GM21576 (cell line): ENCODE results near the gene DEAF1.
"Not testable (repeated sequence)": the region's sequence is repeated elsewhere in the genome, so short reads cannot be mapped to it uniquely, and the experiment has no call there.

Experiments used
- ATAC-seq: cut with Tn5 transposase; IDR thresholded peaks from one replicate; pipeline ENCODE4 v1.9.1; 2021; ENCODE audit warnings: mild to moderate bottlenecking, moderate library complexity; ENCODE audit not compliant: unreplicated experiment

Gene DEAF1

DNA sequence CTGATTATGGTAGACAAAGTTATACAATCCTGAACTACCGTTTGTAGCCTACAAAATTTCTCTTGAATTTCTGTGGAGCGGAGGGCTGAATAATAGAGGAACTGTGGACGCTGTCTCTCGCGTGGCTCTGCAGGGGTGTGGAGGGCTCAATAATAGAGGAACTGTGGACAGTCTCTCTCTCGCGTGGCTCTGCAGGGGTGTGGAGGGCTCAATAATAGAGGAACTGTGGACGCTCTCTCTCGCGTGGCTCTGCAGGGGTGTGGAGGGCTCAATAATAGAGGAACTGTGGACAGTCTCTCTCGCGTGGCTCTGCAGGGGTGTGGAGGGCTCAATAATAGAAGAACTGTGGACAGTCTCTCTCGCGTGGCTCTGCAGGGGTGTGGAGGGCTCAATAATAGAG lies 41.9 kb downstream of the DEAF1 start:
- not testable (repeated sequence) for ATAC-seq

DNA sequence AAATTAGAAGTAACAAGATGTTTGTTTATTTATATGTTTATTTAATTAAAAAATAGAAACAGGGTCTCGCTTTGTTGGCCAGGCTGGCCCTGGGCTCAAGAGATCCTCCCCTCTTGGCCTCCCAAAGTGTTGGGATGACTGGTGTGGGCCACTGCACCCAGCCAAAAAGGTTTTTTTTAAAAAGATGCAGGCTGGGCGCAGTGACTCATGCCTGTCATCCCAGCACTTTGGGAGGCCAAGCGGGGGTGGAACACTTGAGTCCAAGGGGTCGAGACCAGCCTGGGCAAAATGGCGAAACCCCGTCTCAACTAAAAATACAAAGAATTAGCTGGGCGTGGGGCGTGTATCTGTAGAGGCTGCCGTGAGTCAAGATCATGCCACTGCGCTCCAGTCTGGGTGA lies 44.5 kb downstream of the DEAF1 start:
- ATAC-seq = no peak

DNA sequence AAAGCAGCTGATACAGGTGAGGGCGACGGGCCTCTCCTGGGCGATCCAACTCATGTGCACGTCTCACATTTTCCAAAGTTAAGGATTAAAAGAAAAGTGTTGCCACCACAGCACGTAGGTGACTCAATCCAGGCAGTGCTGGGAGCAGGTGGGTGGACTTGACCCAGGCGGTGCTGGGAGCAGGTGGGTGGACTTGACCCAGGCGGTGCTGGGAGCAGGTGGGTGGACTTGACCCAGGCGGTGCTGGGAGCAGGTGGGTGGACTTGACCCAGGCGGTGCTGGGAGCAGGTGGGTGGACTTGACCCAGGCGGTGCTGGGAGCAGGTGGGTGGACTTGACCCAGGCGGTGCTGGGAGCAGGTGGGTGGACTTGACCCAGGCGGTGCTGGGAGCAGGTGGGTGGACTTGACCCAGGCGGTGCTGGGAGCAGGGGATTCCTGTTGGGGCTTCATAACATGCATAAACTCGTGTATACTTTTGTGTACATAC lies 47.3 kb downstream of the DEAF1 start:
- not testable (repeated sequence) for ATAC-seq

DNA sequence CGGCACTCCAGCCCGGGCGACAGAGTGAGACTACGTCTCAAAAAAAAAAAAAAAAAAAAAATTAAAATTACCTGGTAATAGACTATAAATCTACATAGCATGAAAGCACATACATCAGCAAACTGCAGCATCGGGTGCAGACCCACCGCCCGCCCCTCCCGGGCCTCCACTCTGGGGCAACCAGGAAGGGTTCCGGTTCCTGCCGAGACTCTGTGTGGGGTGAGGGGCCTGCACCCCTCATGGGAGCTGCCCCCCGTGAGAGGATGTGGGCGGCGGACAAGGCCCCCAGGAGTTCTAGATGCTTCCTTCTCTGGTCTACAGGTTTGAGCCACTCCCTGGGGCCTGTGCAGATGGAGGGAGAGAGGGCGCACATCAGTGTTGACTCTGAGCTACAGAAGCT lies 48.8 kb downstream of the DEAF1 start:
- no peak for ATAC-seq

DNA sequence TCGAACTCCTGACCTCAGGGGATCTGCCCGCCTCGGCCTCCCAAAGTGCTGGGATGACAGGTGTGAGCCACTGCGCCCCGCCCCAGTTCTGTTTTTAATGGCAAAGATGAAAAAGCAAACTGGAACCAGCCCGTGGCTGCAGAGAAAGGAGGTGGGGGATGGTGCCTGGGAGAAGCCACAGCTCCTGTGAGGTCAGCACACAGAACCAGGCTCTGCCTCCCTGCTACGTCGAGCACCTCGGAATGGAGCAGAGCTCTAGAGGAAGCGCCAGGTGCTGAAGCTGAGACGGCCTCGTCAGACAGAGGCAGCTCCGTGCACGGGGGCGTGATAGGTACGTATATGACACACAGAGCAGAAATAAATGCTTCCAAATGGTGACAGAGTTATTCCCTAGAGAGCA lies 49.5 kb downstream of the DEAF1 start:
- ATAC-seq = no peak

DNA sequence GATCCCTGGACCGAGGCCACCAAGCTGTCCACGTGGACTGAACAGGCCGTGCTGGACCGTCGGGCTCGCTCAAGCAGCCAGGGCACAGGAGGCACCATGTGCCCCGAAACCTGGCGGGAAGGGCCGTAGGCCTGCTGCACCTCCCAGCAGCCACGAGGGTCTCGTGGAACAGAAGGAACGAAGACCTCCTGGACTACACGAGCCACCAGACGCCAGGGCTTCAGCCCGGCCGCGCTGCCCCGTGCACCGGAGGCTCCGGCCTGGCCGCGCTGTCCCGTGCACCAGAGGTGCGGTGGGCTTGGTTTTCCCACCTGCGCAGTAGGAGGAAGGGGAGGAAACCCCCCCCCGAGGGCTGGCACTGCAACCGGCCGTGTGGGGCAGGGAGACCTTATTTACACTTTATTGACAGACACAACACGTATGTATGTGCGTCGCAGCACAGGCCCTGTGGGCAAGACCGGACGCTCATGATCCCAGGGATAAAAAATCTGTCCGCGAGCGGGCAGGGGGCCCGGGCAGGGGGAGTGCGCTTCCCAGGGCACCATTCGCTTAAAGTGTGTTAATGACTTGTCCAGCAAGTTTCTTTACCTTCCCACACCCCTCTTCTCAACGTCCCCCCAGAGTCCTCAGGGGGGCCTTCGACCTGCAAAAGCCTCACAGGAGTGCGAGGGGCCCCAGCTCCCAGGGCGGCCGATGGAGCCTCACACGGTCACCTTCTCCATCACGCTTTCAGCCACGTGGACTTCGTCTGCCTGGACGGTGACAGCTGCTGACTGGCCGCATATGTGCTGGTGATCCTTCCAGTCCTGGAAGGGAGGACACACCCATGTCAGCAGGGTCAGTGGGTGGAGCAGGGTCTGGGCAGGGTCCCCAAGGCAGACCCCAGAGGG lies 50.9 kb downstream of the DEAF1 start:
- ATAC-seq = no peak

DNA sequence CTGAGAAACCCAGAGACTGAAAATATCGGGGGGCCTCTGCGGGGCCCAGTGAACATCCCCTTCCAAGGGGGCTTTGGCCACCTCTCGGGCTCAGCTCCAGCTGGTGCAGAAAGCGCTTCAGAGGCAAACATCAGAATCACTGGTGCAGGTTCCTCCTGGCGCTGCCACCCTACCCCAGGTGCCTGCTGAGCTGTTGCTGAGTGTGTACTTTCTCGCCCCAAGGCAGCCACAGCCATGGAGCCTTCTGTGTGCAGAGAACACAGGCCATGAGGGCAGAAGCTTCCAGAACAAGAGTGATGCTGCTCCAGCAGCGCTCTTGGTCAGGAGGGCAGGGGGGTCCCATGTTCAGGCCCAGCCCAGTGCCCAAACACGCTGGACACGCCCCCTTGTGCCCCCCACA lies 51.7 kb downstream of the DEAF1 start:
- no peak for ATAC-seq

DNA sequence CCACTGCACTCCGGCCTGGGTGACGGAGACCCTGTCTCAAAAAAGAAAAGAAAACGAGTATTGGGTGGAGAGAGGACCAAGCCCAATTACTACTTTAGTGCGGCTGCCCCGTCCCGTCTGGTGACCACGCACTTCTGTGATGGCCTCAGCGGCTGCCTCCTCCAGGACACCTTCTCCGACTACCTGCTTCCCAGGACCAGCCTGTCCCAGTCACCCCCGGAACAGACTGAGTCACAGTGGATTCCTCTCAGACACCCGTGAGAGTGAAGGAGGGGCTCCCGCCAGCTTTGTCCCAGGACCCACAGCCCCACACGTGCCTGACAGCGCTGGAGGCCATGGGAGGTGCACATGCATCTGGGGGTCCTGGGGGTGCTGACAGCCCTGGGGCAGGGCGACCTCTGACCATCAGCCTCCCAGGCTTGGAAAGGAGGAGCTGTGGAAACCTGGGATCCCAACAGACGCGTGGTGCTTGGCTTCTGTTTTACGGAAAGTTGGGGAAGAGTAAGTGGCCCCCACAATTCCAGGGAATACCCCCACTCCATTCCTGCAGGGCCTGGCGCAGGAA lies 53.1 kb downstream of the DEAF1 start:
- ATAC-seq = no peak

DNA sequence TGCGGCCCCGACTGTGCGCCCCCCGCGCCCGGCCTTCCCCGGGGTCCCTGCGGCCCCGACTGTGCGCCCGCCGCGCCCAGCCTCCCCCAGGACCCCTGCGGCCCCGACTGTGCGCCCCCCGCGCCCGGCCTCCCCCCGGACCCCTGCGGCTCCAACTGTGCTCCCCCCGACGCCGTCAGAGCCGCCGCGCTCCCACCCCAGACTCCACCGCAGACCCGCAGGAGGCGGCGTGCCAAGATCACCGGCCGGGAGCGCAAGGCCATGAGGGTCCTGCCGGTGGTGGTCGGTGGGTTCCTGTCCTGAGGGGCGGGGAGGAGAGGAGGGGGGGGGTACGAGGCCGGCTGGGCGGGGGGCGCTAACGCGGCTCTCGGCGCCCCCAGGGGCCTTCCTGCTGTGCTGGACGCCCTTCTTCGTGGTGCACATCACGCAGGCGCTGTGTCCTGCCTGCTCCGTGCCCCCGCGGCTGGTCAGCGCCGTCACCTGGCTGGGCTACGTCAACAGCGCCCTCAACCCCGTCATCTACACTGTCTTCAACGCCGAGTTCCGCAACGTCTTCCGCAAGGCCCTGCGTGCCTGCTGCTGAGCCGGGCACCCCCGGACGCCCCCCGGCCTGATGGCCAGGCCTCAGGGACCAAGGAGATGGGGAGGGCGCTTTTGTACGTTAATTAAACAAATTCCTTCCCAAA lies 54.9 kb downstream of the DEAF1 start:
- no peak for ATAC-seq

DNA sequence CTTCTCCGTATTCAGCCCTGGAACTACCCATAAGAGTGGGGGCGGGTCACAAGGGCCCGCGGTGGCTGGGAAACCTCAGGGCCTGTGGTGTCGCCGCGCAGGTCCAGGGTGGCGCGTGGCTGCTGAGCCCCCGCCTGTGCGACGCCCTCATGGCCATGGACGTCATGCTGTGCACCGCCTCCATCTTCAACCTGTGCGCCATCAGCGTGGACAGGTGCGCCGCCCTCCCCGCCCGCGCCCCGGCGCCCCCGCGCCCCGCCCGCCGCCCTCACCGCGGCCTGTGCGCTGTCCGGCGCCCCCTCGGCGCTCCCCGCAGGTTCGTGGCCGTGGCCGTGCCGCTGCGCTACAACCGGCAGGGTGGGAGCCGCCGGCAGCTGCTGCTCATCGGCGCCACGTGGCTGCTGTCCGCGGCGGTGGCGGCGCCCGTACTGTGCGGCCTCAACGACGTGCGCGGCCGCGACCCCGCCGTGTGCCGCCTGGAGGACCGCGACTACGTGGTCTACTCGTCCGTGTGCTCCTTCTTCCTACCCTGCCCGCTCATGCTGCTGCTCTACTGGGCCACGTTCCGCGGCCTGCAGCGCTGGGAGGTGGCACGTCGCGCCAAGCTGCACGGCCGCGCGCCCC lies 55.6 kb downstream of the DEAF1 start:
- ATAC-seq = no peak

DNA sequence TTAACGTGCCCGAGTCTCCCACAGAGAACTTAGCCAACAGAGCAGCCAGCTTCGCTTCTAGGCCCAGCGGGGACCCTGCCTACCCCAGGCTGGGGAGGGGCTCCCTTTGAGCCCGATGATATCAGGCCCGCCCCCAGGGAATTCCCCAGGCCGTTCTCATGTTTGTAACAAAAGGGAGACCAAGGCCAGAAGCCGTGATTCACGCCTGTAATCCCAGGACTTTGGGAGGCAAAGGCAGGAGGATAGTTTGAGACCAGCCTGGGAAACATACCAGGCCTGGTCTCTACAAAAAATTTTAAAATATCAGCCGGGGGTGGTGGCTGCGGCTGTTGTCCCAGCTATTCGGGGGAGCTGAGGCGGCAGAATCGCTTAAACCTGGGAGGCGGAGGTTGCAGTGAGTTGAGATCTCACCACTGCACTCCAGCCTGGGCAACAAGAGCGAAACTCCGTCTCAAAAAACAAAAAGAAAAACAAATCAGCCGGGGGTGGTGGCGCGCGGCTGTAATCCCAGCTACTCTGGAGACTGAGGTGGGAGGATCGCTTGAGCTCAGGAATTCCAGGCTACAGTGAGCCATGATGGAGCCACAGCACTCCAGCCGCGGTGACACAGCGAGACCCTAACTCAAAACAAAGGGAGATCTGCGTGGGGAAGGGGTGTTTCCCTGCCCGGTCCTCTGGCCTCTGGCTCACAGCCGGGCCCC lies 56.2 kb downstream of the DEAF1 start:
- no peak for ATAC-seq

DNA sequence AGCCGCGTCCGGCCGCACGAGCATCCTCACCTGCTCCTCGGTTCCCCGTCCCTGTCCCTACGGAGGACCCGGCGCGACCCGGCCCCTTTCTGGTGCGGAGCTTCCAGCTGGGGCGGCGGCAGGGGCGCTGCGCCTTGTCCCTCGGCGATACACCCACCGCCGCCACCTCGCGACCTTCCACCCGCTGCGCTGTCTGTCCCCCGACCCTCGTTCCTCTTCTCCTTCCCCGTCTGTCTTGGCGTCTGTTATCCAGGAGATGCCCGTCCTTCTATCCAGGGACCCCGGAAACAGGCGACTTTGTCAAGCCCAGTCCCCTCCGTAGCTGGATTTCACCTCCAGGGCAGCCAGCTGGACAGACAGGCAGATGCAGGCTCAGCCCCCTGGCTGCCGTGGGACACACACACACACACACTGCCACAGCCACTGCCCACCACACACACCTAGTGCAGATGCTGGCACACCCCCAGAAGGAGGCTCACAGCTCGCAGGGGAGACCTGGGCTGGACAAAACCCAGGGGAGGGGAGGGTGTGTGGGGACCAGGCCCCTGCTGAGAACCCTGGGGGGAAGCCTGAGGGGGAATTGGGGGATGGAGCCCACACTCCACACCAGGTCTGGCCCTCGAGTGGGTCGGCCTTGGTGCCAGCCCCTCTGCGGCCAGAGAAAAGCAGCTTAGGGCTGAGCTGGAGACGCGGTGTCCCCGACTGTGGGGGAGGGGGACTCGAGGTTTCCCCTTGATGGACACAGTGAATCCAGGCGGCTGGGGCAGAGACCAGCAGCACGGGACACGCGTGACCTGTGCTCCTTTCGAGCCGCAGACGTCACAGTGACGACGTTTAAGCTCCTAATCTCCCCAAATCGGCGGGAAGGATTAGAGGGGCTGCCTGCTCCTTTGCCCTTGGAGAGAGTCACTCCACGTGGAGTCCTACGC lies 57.2 kb downstream of the DEAF1 start:
- ATAC-seq = no peak

DNA sequence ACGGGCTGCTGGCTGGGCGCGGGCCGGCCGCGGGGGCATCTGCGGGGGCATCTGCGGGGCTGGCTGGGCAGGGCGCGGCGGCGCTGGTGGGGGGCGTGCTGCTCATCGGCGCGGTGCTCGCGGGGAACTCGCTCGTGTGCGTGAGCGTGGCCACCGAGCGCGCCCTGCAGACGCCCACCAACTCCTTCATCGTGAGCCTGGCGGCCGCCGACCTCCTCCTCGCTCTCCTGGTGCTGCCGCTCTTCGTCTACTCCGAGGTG lies 57.8 kb downstream of the DEAF1 start:
- no peak for ATAC-seq

DNA sequence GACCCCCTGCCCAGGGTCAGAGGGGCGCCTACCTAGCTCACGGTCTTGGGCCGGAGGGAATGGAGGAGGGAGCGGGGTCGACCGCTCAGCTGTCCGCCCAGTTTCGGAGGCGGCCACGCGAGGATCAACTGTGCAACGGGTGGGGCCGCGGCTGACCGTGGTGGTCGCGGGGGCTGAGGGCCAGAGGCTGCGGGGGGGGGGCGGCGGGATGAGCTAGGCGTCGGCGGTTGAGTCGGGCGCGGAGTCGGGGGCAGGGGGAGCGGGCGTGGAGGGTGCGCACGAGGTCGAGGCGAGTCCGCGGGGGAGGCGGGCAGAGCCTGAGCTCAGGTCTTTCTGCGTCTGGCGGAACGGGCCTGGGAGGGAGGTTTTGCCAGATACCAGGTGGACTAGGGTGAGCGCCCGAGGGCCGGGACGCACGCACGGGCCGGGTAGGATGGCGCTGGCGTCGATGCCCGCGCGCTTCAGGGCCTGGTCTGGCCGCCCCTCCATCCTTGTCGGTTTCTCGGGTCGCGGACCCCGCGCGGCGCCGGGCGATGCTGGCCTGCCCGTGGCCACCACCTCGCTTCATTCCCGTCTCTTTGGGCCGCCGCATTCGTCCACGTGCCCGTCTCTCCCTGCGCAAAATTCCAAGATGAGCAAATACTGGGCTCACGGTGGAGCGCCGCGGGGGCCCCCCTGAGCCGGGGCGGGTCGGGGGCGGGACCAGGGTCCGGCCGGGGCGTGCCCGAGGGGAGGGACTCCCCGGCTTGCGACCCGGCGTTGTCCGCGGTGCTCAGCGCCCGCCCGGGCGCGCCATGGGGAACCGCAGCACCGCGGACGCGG lies 58.3 kb downstream of the DEAF1 start, which contains the start of gene DRD4:
Gene DRD4, plus strand, starts transcription at position 759 of the 822 bp plus-strand sequence. Its CDS starts 36 bp downstream, at position 795.
- ATAC-seq = no peak

DNA sequence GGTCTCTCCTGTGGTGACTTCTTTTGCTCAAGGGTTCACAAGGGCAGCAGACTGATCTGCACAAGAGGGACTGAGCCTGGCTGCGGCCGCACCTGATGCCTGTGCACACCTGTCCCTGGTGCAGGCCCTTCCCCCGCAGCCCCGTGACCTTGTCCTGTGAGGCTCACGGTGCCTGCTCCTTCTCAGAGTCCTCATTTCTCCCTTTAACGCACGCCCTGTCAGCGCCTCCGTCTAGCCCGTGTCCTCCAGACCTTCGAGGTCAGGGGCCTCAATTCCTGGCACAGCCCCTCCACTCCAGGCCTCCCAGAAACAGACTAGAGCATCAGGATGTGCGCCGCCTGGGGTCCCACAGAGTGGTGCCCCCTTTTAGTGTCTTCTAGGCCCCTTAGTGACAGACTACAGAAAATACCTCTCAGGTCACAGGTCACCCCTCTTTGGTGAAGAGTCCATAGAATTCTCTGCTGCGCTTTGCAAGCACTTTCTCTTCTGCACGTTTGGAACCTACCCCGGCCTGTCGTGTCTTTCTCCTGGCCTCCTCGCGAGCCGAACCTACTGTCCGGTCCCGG lies 59.0 kb downstream of the DEAF1 start:
- ATAC-seq = no peak

DNA sequence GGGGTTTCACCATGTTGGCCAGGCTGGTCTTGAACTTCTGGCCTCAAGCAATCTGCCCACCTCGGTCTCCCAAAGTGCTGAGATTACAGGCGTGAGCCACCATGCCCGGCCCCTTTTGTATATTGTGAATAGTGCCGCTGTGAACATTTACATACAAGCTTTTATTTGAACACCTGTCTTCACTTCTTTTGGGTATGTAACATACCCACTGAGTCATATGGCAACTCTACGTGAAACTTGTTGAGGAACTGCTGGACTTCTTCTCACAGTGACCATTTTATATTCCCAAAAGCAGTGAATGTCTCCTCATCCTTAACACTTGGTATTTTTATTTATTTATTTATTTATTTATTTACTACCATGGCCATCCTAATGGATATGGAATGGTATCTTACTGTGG lies 64.2 kb downstream of the DEAF1 start:
- no peak for ATAC-seq

DNA sequence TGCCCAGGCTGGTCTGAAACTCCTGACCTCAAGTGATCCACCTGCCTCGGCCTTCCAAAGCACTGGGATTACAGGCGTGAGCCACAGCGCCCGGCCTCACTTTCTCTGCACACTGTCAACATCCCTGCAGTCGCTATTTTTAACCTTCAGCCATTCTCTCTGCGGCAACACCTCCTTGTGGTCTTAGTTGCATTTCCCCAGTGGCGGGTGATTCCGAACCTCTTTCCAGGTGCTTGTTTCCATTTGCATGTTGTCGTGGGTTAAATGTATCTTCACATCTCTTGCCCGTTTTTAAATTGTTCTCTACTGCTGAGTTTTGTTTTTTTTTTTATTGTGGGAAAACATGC lies 65.8 kb downstream of the DEAF1 start:
- ATAC-seq = peak; percentile 55

DNA sequence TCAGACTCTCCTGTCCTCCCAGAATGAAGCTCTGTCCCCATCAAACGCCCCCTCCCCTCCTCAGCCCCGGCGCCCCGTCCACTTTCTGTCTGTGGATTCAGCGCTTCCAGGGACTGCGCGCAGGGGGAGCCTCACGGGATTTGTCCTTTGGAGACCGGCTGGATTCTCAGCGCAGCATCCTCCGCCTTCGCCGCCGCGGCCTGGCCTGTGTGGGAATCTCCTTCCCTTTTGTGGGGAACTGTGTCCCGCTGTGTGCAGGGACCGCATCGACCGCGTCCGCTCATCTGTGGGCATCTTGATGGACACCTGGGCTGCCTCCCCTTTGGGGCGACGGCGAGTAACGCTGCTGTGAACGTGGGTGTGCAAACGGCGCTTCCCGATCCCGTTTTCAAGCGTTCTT lies 67.0 kb downstream of the DEAF1 start:
- ATAC-seq = no peak

DNA sequence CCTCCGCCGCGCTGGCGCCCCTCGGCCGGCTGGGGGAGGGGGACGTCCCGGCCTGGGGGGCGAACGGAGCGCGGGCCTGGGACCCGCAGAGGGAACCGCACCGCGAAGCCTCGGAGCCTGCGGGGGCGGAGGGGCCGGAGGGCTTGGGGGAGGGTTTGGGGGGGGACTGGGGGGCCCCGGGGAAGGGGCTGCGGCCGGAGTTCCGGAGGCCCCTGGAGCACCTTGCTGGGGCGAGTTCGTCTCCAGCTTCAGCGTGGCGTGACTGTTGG lies 67.8 kb downstream of the DEAF1 start:
- no peak for ATAC-seq
